Spleen (tissue), 7 donors: ENCODE data around the gene C1QTNF12.

Source experiments
- CTCF ChIP-seq, 11 experiments: fragments of 200-600 bp in 7 of 11; fragments of 450-650 bp in 4 of 11; sonication (generic) in 4 of 11; IDR thresholded peaks in 8 of 11; conservative IDR thresholded peaks in 3 of 11; 1 replicate in 7 of 11; 2 replicates in 4 of 11; pipeline versions ENCODE4 v1.4.0 to v1.8.0; 2016 to 2021; ENCODE audit warnings: antibody characterized with exemption in 11 of 11, inconsistent platforms in 4 of 11, mild to moderate bottlenecking in 1 of 11
- POLR2A ChIP-seq, 3 donors: fragments of 450-650 bp; IDR thresholded peaks; one replicate each; pipeline ENCODE4 v1.5.1; 2017; ENCODE audit warnings: antibody characterized with exemption in 3 of 3, mild to moderate bottlenecking in 1 of 3
- POLR2AphosphoS5 ChIP-seq, 3 donors: sonication (generic); formaldehyde crosslinking; IDR thresholded peaks; one replicate each; pipeline ENCODE4 v1.5.1; 2017; ENCODE audit warnings: antibody characterized with exemption in 3 of 3
- donor health status: DM: no; HTN: no; CAD: no; lungs with moderate emphysema.
- donor health status: DM: no; HTN: no; CAD: no.
- donor health status: DM: no; HTN: no; CAD: no.

GRCh38 chr1:1211541-1212441, 34.7 kb downstream of the C1QTNF12 start:
- no peak for TF ChIP-seq CTCF (IDR thresholded peaks at IDR 0.05 in 8 of 11, conservative IDR thresholded peaks at IDR 0.05 in 3 of 11)
- TF ChIP-seq POLR2A (IDR thresholded peaks at IDR 0.05) = no peak
- no peak for TF ChIP-seq POLR2AphosphoS5 (IDR thresholded peaks at IDR 0.05)
